Ishikawa (cell line): ENCODE data around the gene DIP2A.
A peak's percentile ranks its signal among the peaks of the same experiment; 100 is the strongest.

Experiments used
- CEBPB ChIP-seq: IDR thresholded peaks from 2 replicates; pipeline ENCODE4 v1.6.1; 2012
- CREB1 ChIP-seq: IDR thresholded peaks from 2 replicates; pipeline ENCODE4 v1.6.1; 2012; ENCODE audit warnings: low read depth
- EGR1 ChIP-seq: IDR thresholded peaks from 2 replicates; pipeline ENCODE4 v1.6.1; 2012
- EP300 ChIP-seq: IDR thresholded peaks from 2 replicates; pipeline ENCODE4 v1.6.1; 2012; ENCODE audit warnings: borderline replicate concordance
- FOXM1 ChIP-seq: IDR thresholded peaks from 2 replicates; pipeline ENCODE4 v1.6.1; 2012; ENCODE audit warnings: low read depth, borderline replicate concordance
- MAX ChIP-seq: IDR thresholded peaks from 2 replicates; pipeline ENCODE4 v1.6.1; 2012
- NFIC ChIP-seq: IDR thresholded peaks from 2 replicates; pipeline ENCODE4 v1.6.1; 2012
- RAD21 ChIP-seq: IDR thresholded peaks from 2 replicates; pipeline ENCODE4 v1.6.1; 2012; ENCODE audit warnings: low read depth
- TAF1 ChIP-seq: IDR thresholded peaks from 2 replicates; pipeline ENCODE4 v1.6.1; 2012; ENCODE audit warnings: low read depth, mild to moderate bottlenecking
- TCF12 ChIP-seq: IDR thresholded peaks from 2 replicates; pipeline ENCODE4 v1.6.1; 2012; ENCODE audit warnings: low read depth
- TEAD4 ChIP-seq: IDR thresholded peaks from 2 replicates; pipeline ENCODE4 v1.6.1; 2012
- YY1 ChIP-seq: IDR thresholded peaks from 2 replicates; pipeline ENCODE4 v1.6.1; 2012; ENCODE audit warnings: low read depth
- ZBTB7A ChIP-seq: IDR thresholded peaks from 2 replicates; pipeline ENCODE4 v1.6.1; 2012; ENCODE audit warnings: low read depth
- TF ChIP-seq, protein P1 (sequence below): IDR thresholded peaks from 2 replicates; pipeline ENCODE4 v1.6.1; 2012; ENCODE audit warnings: low read depth, mild to moderate bottlenecking
- TF ChIP-seq, protein P2 (sequence below): IDR thresholded peaks from 2 replicates; pipeline ENCODE4 v1.6.1; 2012

Gene DIP2A

GRCh38 chr21:46603228-46603627 lies 144.5 kb downstream of the DIP2A start:
- no peak for TF ChIP-seq TCF12
- TF ChIP-seq TEAD4, result peak; percentile 38; the same call in 1 of the 2 replicates
- TF ChIP-seq EP300, result no peak
- no peak for TF ChIP-seq MAX
- no peak for TF ChIP-seq YY1

DNA sequence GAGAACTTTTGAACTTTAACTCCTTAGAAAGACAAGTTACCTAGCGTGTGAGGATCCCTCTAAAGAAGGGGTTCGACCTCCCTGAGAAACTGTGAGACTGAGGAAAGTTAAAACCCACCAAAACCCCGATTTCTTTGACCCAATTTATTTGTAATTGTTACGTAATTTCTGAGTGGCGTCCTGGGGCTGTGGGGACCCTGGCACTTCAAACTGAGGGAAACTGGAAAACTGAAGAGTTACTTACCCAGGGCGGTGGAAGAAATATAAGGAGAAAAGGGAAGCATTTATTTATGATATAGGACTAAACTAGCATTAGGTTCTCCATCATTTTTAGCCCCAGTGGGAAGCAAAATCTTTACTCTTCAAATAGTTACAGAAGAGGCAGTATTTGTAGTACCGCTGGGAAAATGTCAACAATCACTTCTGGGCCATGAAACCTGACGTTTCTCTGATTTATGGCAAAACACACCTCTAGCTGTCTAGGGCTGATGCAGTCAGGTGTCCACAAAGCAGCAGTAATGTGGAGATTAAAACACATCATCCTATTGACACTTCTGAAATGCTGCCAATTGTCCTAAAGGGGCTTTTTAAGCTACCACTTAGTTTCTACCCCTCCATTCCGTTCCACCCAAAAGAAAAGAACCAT lies 145.8 kb downstream of the DIP2A start:
- TF ChIP-seq RAD21, result no peak
- TF ChIP-seq, protein P1, sequence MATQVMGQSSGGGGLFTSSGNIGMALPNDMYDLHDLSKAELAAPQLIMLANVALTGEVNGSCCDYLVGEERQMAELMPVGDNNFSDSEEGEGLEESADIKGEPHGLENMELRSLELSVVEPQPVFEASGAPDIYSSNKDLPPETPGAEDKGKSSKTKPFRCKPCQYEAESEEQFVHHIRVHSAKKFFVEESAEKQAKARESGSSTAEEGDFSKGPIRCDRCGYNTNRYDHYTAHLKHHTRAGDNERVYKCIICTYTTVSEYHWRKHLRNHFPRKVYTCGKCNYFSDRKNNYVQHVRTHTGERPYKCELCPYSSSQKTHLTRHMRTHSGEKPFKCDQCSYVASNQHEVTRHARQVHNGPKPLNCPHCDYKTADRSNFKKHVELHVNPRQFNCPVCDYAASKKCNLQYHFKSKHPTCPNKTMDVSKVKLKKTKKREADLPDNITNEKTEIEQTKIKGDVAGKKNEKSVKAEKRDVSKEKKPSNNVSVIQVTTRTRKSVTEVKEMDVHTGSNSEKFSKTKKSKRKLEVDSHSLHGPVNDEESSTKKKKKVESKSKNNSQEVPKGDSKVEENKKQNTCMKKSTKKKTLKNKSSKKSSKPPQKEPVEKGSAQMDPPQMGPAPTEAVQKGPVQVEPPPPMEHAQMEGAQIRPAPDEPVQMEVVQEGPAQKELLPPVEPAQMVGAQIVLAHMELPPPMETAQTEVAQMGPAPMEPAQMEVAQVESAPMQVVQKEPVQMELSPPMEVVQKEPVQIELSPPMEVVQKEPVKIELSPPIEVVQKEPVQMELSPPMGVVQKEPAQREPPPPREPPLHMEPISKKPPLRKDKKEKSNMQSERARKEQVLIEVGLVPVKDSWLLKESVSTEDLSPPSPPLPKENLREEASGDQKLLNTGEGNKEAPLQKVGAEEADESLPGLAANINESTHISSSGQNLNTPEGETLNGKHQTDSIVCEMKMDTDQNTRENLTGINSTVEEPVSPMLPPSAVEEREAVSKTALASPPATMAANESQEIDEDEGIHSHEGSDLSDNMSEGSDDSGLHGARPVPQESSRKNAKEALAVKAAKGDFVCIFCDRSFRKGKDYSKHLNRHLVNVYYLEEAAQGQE, result no peak
- TF ChIP-seq ZBTB7A, result no peak
- TF ChIP-seq TCF12, result no peak
- TF ChIP-seq TAF1, result no peak
- TF ChIP-seq, protein P2, sequence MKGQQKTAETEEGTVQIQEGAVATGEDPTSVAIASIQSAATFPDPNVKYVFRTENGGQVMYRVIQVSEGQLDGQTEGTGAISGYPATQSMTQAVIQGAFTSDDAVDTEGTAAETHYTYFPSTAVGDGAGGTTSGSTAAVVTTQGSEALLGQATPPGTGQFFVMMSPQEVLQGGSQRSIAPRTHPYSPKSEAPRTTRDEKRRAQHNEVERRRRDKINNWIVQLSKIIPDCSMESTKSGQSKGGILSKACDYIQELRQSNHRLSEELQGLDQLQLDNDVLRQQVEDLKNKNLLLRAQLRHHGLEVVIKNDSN, result no peak
- no peak for TF ChIP-seq FOXM1
- TF ChIP-seq CREB1, result no peak
- TF ChIP-seq CEBPB, result no peak
- TF ChIP-seq EP300, result no peak

DNA sequence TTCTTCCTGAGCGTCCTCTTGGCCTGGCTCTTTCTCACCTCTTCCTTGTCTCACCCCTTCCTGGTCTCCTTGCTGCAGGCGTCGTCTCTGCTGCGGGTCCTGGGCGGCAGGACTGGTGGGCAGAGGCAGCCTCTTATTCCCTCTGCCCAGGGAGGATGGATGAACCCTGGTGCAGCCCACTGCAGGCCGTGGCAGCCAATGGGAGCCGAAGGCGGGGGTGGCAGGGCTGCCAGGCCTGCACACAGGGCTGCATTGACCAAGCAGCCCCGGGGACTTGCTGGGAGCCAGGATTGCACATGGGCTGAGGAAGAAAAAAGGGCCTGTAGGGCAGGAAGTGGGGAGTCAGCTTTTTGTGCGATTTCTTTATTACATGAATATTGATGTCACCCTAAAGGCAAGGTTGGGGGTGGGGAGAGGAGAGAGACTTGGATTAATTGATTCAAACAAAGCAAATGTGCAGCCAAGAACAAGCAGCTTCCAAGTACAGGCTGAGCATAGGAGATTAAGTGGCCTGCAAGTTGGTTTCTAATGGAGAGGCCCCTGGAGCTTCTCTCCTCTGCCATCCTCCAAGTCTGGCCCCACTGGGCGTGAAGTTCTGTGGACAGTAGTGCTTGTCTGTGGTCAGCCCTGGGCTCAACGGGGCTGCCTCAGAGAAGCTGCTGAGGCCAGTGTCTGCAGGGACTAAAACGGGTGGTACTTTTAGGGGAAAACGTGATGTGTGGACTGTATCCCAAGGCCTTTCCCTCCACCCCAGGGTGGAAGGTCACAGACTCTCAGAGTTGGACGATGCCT lies 146.5 kb downstream of the DIP2A start, which contains the start of gene S100B:
Gene S100B (minus strand): TSS at position 108 of the 792 bp plus-strand sequence. CDS start 2,667 bp downstream, outside the sequence.
- TF ChIP-seq NFIC (no peak), EGR1 (peak; percentile 69; the same call in 1 of the 2 replicates)

DNA sequence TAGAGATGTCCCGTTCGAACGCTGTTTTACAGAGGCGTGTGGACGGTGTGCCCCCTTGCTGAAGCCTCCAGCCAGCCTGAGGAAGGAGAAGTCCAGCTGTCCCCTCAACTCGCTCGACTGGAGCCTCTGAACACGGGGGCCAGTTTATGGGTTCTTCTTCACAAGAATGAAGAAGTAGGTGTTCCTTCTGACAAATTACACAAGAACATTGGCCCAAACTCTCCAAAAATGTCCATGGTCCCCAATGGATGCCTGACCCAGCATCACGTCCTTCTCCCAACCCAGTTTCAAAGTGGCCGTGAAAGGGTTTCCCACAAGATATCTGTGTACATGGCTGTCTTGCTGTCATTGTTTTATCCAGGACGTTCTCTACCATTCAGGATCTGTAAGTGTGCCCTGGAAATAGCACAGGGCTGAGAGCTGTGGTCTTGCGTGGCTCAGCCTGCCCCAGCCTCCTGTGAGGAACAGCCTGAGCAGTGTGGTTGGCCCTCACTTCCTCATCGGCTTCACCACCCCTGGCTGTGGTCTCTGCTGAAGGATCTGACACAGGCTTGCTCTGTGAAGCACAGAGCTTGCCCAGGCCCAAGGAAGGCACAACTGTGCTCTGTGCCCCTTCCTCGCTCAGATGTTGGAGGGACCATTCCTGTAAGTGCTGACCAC lies 147.2 kb downstream of the DIP2A start:
- TF ChIP-seq TAF1, result no peak
- no peak for TF ChIP-seq MAX
- no peak for TF ChIP-seq TEAD4
- no peak for TF ChIP-seq NFIC
- TF ChIP-seq FOXM1, result no peak
- TF ChIP-seq, protein P2, result no peak
- TF ChIP-seq EP300, result no peak
- TF ChIP-seq, protein P1, result no peak
- no peak for TF ChIP-seq CREB1
- no peak for TF ChIP-seq RAD21
- TF ChIP-seq TCF12, result no peak
- no peak for TF ChIP-seq YY1
- no peak for TF ChIP-seq ZBTB7A
- no peak for TF ChIP-seq CEBPB
- TF ChIP-seq EGR1, result no peak

DNA sequence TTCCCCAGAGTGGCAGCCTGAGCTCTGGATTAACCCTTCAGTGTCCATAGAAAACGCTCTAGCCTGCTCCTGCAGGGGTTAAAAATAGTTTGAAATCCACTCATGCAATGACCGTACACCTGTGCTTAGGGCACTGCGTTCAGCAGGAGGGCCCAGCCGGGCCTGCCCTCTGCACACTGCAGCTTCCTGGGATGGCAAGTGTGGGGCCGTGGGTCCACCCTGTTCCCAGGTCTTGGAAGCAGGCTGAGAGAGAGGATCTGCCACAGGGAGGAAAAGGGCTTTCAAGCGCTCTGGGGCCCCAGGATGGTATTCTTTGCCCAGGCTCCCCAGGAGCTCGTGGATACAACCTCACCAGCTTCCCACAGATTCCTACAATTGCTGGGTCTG lies 147.7 kb downstream of the DIP2A start:
- no peak for TF ChIP-seq EGR1
- TF ChIP-seq, protein P1, result no peak
- TF ChIP-seq CEBPB, result no peak
- no peak for TF ChIP-seq TEAD4
- TF ChIP-seq, protein P2, result no peak
- no peak for TF ChIP-seq FOXM1
- TF ChIP-seq MAX, result no peak
- no peak for TF ChIP-seq RAD21
- no peak for TF ChIP-seq TAF1
- no peak for TF ChIP-seq ZBTB7A
